OCI-LY1 (cell line): Measurements from ENCODE around the gene SOX10.

ENCODE experiments used
- H2AFZ ChIP-seq: fragments of 200-600 bp; sonication (generic), shearing (Covaris generic); 2 replicates; pipeline ENCODE4 v1.6.0; 2014; ENCODE audit warnings: antibody characterized with exemption, mild to moderate bottlenecking, low read length
- H3F3A ChIP-seq: fragments of 200-600 bp; sonication (generic), shearing (Covaris generic); 2 replicates; pipeline ENCODE4 v1.6.0; 2014; ENCODE audit warnings: mild to moderate bottlenecking, antibody characterized with exemption, low read length, moderate library complexity; ENCODE audit not compliant: insufficient read depth
- H3K27ac ChIP-seq: fragments of 200-600 bp; sonication (generic); 2 replicates; pipeline ENCODE4 v1.5.1; 2014; ENCODE audit warnings: low read length, mixed run types, mild to moderate bottlenecking, low read depth; ENCODE audit not compliant: poor library complexity, severe bottlenecking
- H3K27me3 ChIP-seq: fragments of 200-600 bp; sonication (generic); 2 replicates; pipeline ENCODE4 v1.6.0; 2014; ENCODE audit warnings: antibody characterized with exemption, mild to moderate bottlenecking, low read length, moderate library complexity; ENCODE audit not compliant: insufficient read depth
- H3K36me3 ChIP-seq: fragments of 200-600 bp; sonication (generic); 2 replicates; pipeline ENCODE4 v1.6.1; 2014; ENCODE audit warnings: mild to moderate bottlenecking, antibody characterized with exemption, low read length, moderate library complexity, mixed read lengths; ENCODE audit not compliant: insufficient read depth
- H3K4me1 ChIP-seq: fragments of 200-600 bp; sonication (generic); 2 replicates; pipeline ENCODE4 v1.5.1; 2014; ENCODE audit warnings: mild to moderate bottlenecking, low read length, moderate library complexity; ENCODE audit not compliant: insufficient read depth, severe bottlenecking
- H3K4me2 ChIP-seq: fragments of 200-600 bp; sonication (generic), shearing (Covaris generic); 2 replicates; pipeline ENCODE4 v1.6.1; 2014; ENCODE audit warnings: low read length
- H3K4me3 ChIP-seq: fragments of 200-600 bp; sonication (generic); 2 replicates; pipeline ENCODE4 v1.5.1; 2014; ENCODE audit warnings: low read length, low read depth, mild to moderate bottlenecking, mixed read lengths; ENCODE audit not compliant: poor library complexity, severe bottlenecking
- H3K79me2 ChIP-seq: fragments of 200-600 bp; shearing (Covaris generic); 2 replicates; pipeline ENCODE4 v1.6.1; 2016; ENCODE audit warnings: mixed run types, low read length, mixed read lengths; ENCODE audit not compliant: insufficient read depth
- H3K9ac ChIP-seq: fragments of 200-600 bp; sonication (generic), shearing (Covaris generic); 2 replicates; pipeline ENCODE4 v1.6.1; 2014; ENCODE audit warnings: mild to moderate bottlenecking, low read length, mixed read lengths
- H3K9me2 ChIP-seq: fragments of 200-600 bp; sonication (generic), shearing (Covaris generic); 2 replicates; pipeline ENCODE4 v1.6.1; 2014; ENCODE audit warnings: low read depth, mild to moderate bottlenecking, low read length, mixed read lengths
- H3K9me3 ChIP-seq: fragments of 200-600 bp; shearing (Covaris generic); 2 replicates; pipeline ENCODE4 v1.6.1; 2014; ENCODE audit warnings: low read length, mixed read lengths
- H4K20me1 ChIP-seq: fragments of 200-600 bp; sonication (generic), shearing (Covaris generic); 2 replicates; pipeline ENCODE4 v1.6.0; 2016; ENCODE audit warnings: mild to moderate bottlenecking, low read length; ENCODE audit not compliant: insufficient read depth
- EZH2 ChIP-seq: fragments of 200-600 bp; sonication (generic), shearing (Covaris generic); IDR thresholded peaks from 2 replicates; pipeline ENCODE4 v1.8.0; 2017; ENCODE audit warnings: borderline replicate concordance, mixed run types, mild to moderate bottlenecking, antibody characterized with exemption, low read length, moderate library complexity, mixed read lengths
- TF ChIP-seq, protein P1 (sequence below): fragments of 200-600 bp; sonication (generic), shearing (Covaris generic); IDR thresholded peaks from 2 replicates; pipeline ENCODE4 v1.5.1; 2017; ENCODE audit warnings: mild to moderate bottlenecking, antibody characterized with exemption, low read length, moderate library complexity, mixed read lengths

Gene SOX10

DNA sequence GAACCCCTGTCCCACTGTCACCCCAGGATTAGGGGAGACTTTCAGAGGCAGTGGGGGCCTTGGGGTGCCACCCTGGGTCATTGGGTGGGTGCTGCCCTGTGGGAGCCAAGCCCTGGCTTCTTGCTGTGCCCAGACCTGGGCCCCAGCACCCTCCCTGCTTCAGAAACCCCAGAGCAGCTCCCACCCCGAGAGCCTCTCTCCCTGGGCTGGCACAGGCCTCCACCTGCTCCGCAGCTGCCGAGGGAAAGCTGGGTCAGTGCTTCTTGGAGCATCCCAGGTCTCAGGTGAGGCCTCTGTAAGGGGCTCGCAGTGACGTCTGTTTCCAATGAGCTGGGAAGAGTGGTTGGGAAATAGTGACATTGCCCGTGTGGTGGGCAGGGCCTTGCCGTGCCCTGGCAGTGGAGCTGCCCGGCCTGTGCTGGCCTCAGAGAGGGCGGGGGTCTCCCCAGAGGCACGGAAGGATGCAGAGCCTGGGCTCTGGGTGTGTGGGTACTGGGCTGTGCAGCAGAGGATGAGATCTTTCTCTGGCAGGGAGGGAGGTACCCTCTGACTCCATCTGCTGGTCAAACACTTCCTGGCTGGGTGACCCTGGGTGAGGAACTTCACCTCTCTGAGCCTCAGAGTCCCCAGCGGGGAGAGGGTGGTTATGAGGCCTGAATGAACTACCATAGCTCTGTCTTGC is 53.9 kb downstream of the SOX10 start:
- Histone ChIP-seq H2AFZ (no peak overlapping the region), H3K9me3 (no peaks in the 10 kb centered on the region), H3K4me3 (no peak overlapping the region), H3K9ac (no peak overlapping the region), H3K9me2 (no peaks in the 10 kb centered on the region), H4K20me1 (no peaks in the 10 kb centered on the region), H3K27me3 (no peaks in the 10 kb centered on the region), H3K4me2 (no peak overlapping the region), H3K36me3 (peaks cover 38% of the 10 kb centered on the region; the same call in 1 of the 2 replicates), H3K79me2 (no peaks in the 10 kb centered on the region), H3K4me1 (no peaks in the 10 kb centered on the region), H3K27ac (no peak overlapping the region), H3F3A (no peaks in the 10 kb centered on the region)
- TF ChIP-seq, protein P1, sequence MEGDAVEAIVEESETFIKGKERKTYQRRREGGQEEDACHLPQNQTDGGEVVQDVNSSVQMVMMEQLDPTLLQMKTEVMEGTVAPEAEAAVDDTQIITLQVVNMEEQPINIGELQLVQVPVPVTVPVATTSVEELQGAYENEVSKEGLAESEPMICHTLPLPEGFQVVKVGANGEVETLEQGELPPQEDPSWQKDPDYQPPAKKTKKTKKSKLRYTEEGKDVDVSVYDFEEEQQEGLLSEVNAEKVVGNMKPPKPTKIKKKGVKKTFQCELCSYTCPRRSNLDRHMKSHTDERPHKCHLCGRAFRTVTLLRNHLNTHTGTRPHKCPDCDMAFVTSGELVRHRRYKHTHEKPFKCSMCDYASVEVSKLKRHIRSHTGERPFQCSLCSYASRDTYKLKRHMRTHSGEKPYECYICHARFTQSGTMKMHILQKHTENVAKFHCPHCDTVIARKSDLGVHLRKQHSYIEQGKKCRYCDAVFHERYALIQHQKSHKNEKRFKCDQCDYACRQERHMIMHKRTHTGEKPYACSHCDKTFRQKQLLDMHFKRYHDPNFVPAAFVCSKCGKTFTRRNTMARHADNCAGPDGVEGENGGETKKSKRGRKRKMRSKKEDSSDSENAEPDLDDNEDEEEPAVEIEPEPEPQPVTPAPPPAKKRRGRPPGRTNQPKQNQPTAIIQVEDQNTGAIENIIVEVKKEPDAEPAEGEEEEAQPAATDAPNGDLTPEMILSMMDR, result peak; percentile 55
- no peak for TF ChIP-seq EZH2

- H3F3A ChIP-seq, result no peaks in the 10 kb centered on the region
- H3K9ac ChIP-seq, result no peak overlapping the region
- no peaks in the 10 kb centered on the region for H3K27me3 ChIP-seq
- H3K79me2 ChIP-seq, result no peaks in the 10 kb centered on the region
- H3K36me3 ChIP-seq, result peaks cover 38% of the 10 kb centered on the region; the same call in 1 of the 2 replicates
- no peaks in the 10 kb centered on the region for H3K4me1 ChIP-seq
- H3K4me2 ChIP-seq, result no peak overlapping the region
- no peaks in the 10 kb centered on the region for H4K20me1 ChIP-seq
- H3K9me3 ChIP-seq, result no peaks in the 10 kb centered on the region
- H2AFZ ChIP-seq, result no peak overlapping the region
- no peaks in the 10 kb centered on the region for H3K9me2 ChIP-seq
- TF ChIP-seq, protein P1, result no peak
- TF ChIP-seq EZH2, result no peak
- no peak overlapping the region for H3K4me3 ChIP-seq
- no peak overlapping the region for H3K27ac ChIP-seq
Observed at GRCh38 chr22:37929390-37929789, 55.0 kb downstream of the SOX10 start.

DNA sequence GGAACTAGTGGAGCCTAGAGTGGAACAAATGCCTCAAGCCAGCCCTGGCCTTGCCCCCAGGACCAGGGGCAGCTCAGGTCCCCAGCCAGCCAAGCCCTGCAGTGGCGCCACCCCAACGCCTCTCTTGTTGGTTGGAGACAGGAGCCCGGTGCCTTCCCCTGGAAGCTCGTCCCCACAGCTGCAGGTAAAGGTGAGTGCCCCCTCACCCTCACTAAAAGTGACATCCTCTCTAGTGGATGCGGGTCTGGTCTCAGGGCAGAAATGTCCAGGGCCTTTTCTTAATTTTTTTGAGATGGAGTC is 56.8 kb downstream of the SOX10 start:
- Histone ChIP-seq H3K27ac (no peak overlapping the region), H3K9me2 (no peaks in the 10 kb centered on the region), H3K9me3 (no peaks in the 10 kb centered on the region), H3F3A (no peaks in the 10 kb centered on the region), H3K9ac (no peak overlapping the region), H3K4me1 (no peaks in the 10 kb centered on the region), H2AFZ (no peak overlapping the region), H3K4me3 (no peak overlapping the region), H4K20me1 (no peaks in the 10 kb centered on the region), H3K4me2 (no peak overlapping the region), H3K27me3 (no peaks in the 10 kb centered on the region), H3K36me3 (peaks cover 34% of the 10 kb centered on the region; the same call in 1 of the 2 replicates), H3K79me2 (no peaks in the 10 kb centered on the region)
- no peak for TF ChIP-seq EZH2
- TF ChIP-seq, protein P1, result no peak
